IPS DF 6.9 (cell line): ENCODE measurements around the gene NUP62.

Source experiments
- DNase-seq: peaks from one replicate; pipeline ENCODE4 v3.0.0-alpha.2; 2013; ENCODE audit warnings: low read depth, low spot score
- H3K27ac ChIP-seq: one replicate; pipeline ENCODE4 v1.5.1; 2013; ENCODE audit warnings: low read length, control low read depth
- H3K27me3 ChIP-seq: 2 replicates; pipeline ENCODE4 v1.6.1; 2013; ENCODE audit warnings: mild to moderate bottlenecking, low read length; ENCODE audit not compliant: control insufficient read depth, insufficient read depth
- H3K36me3 ChIP-seq: 2 replicates; pipeline ENCODE4 v1.6.1; 2013; ENCODE audit warnings: low read length; ENCODE audit not compliant: control insufficient read depth, insufficient read depth
- H3K4me1 ChIP-seq: 2 replicates; pipeline ENCODE4 v1.6.1; 2013; ENCODE audit warnings: low read length; ENCODE audit not compliant: control insufficient read depth, insufficient read depth
- H3K4me3 ChIP-seq: 2 replicates; pipeline ENCODE4 v1.5.1; 2013; ENCODE audit warnings: mild to moderate bottlenecking, low read length
- H3K9me3 ChIP-seq: 2 replicates; pipeline ENCODE4 v1.6.1; 2013; ENCODE audit warnings: low read length, inconsistent platforms; ENCODE audit not compliant: control insufficient read depth, insufficient read depth
- WGBS: extraction: QIAGEN DNeasy Blood & Tissue Kit; methylation state at CpG from one replicate; pipeline ENCODE4 v1.1.7; 2013; ENCODE audit warnings: mixed read lengths, missing lambda C conversion rate; ENCODE audit not compliant: insufficient read length, insufficient coverage; 5-methylcytosine and 5-hydroxymethylcytosine counted together

The NUP62 gene

GRCh38 chr19:49916839-49917733 lies 12.2 kb downstream of the NUP62 start:
- H3K36me3 ChIP-seq: peaks cover 13% of the 10 kb centered on the region
- H3K27me3 ChIP-seq: no peaks in the 10 kb centered on the region
- no peak for DNase-seq
- H3K27ac ChIP-seq: no peak overlapping the region
- peaks cover 2% of the 10 kb centered on the region; the same call in 1 of the 2 replicates for H3K4me1 ChIP-seq
- no peak overlapping the region for H3K4me3 ChIP-seq
- no CpG with 5 or more reads among the region's 21 CpGs for WGBS
- H3K9me3 ChIP-seq: no peaks in the 10 kb centered on the region

DNA sequence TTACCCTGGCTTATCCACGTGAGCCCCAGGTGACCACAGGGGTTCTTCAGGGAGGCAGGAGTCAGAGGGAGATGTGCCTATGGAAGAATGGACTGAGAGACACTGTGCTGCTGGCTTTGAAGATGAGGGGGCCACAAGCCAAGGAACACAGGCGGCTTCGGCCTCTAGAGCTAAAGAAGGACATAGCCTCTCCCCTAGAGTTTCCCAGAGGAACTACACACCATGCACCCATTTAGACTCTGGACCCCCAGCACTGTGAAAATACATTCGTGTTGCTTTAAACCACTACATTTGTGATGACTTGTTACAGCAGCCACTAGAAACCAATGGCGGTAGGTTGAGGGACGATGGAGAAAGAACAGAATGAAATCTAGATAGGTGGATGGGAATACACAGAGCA lies 14.0 kb downstream of the NUP62 start:
- Histone ChIP-seq H3K4me1 (no peaks in the 10 kb centered on the region), H3K9me3 (no peaks in the 10 kb centered on the region), H3K36me3 (peaks cover 15% of the 10 kb centered on the region), H3K27ac (no peak overlapping the region), H3K27me3 (no peaks in the 10 kb centered on the region), H3K4me3 (no peak overlapping the region)
- DNase-seq: no peak
- no CpG with 5 or more reads among the region's 6 CpGs for WGBS

GRCh38 chr19:49913720-49914119 lies 15.6 kb downstream of the NUP62 start:
- Histone ChIP-seq H3K4me1 (no peaks in the 10 kb centered on the region), H3K27ac (no peak overlapping the region), H3K9me3 (no peaks in the 10 kb centered on the region), H3K27me3 (no peaks in the 10 kb centered on the region), H3K4me3 (no peak overlapping the region), H3K36me3 (peaks cover 22% of the 10 kb centered on the region)
- no peak for DNase-seq
- no CpG with 5 or more reads among the region's 10 CpGs for WGBS

GRCh38 chr19:49912965-49913685 lies 16.2 kb downstream of the NUP62 start:
- Histone ChIP-seq H3K27me3 (no peaks in the 10 kb centered on the region), H3K4me1 (no peaks in the 10 kb centered on the region), H3K36me3 (peaks cover 22% of the 10 kb centered on the region), H3K27ac (no peak overlapping the region), H3K4me3 (no peak overlapping the region), H3K9me3 (no peaks in the 10 kb centered on the region)
- WGBS: no CpG with 5 or more reads among the region's 21 CpGs
- DNase-seq: no peak

DNA sequence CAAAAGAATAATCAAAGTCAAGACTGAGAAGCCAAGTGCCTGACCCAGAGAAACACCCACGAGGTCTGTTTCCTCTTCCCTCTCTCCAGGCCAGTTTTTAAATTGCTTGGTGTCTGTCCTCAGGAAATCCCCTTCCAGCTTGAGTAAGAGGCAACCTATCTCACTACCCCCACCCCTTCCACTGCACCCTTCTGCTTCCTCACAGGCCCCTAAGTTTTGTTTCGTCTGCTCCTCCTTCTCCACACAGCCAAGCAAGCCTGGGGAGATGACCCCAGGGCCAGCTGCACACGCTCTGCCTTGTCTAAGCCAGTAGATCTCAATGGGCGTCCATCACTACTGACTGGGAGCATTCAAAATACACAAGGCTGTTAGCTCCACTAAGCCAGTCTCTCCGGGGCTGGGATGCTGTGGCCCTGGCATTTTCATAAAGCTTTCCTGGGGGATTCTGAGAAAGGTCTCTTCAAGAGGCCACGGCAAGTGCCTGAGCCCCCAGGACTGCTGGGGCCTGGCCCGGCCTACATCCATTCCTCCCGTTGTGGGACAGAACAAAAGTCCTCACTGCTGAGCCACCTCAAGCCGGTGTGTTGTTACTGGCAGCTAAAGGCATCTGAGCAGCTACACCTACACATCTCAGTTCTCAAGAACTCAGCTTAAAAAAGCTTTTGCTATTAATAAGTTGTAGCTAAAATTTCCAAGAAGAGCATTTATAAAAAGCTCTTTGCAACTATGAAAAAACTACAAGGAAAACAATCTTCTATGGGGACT lies 17.7 kb downstream of the NUP62 start:
- H3K27me3 ChIP-seq: no peaks in the 10 kb centered on the region
- no peak overlapping the region for H3K27ac ChIP-seq
- peaks cover 2% of the 10 kb centered on the region; the same call in 1 of the 2 replicates for H3K4me1 ChIP-seq
- peaks cover 27% of the 10 kb centered on the region for H3K36me3 ChIP-seq
- no peaks in the 10 kb centered on the region for H3K9me3 ChIP-seq
- DNase-seq: no peak
- no peak overlapping the region for H3K4me3 ChIP-seq
- WGBS: no CpG with 5 or more reads among the region's 9 CpGs

DNA sequence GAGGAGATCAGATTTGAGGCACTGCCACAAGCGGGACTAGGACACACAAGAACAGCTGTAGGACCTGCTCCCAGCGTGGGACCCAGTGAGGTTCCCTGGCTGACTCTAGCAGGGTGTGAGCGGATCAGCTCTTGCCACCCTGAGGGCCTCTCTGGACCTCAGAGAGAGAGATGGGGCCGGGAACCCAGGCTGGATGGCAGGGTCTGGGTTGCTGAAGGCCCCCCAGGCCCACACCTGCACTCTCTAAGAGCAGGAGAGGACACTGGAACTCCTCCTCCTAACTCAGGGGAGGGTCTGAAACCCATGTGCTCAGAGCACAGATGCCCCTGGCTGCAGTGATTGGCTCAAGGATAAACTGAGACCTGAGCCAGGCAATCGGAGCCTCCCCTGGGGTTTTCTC lies 19.1 kb downstream of the NUP62 start:
- no CpG with 5 or more reads among the region's 5 CpGs for WGBS
- Histone ChIP-seq H3K4me1 (peaks cover 2% of the 10 kb centered on the region; the same call in 1 of the 2 replicates), H3K27ac (no peak overlapping the region), H3K27me3 (no peaks in the 10 kb centered on the region), H3K9me3 (no peaks in the 10 kb centered on the region), H3K36me3 (peaks cover 19% of the 10 kb centered on the region), H3K4me3 (no peak overlapping the region)
- no peak for DNase-seq

- no peak overlapping the region for H3K4me3 ChIP-seq
- H3K4me1 ChIP-seq: peaks cover 2% of the 10 kb centered on the region; the same call in 1 of the 2 replicates
- H3K36me3 ChIP-seq: peaks cover 17% of the 10 kb centered on the region
- no peak overlapping the region for H3K27ac ChIP-seq
- no peaks in the 10 kb centered on the region for H3K9me3 ChIP-seq
- no peak for DNase-seq
- WGBS: no CpG with 5 or more reads among the region's 37 CpGs
- H3K27me3 ChIP-seq: no peaks in the 10 kb centered on the region
Observed at GRCh38 chr19:49908480-49909420, 20.6 kb downstream of the NUP62 start.

GRCh38 chr19:49907745-49908446 lies 21.4 kb downstream of the NUP62 start:
- H3K4me1 ChIP-seq: peaks cover 2% of the 10 kb centered on the region; the same call in 1 of the 2 replicates
- peaks cover 17% of the 10 kb centered on the region for H3K36me3 ChIP-seq
- WGBS: no CpG with 5 or more reads among the region's 23 CpGs
- H3K27me3 ChIP-seq: no peaks in the 10 kb centered on the region
- no peaks in the 10 kb centered on the region for H3K9me3 ChIP-seq
- no peak overlapping the region for H3K27ac ChIP-seq
- DNase-seq: no peak
- H3K4me3 ChIP-seq: no peak overlapping the region

DNA sequence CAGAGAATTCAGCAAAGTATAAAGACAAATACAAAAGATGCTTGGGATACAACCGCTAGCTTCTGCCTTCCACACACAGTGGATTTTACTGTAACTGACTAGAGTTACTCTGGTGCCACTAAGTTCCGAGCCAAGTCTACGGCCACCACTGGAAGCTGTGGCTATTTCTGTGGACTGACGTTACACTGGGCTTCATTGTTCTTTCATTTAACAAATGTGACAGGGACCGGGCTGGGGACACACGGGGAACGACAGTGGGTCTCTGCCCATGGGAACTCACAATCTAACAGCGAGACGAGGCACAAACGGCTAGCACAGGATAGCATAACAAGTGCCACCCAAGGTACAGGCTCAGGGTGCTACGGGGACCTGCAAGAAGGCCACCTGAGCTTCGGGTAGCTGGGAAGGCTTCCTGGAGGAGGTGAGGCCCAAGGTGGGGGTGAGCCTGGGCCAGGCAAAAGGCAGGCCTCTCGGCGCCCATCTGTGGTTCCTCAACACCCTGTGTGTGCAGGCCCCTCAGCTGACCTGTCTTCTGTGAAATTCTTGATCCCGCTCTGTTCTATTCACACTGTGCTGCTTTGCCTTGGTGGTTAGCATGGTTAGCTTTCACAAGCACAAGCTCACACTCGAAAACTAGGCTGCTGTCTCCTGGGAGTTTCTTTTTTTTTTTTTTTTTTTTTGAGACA lies 22.3 kb downstream of the NUP62 start:
- Histone ChIP-seq H3K27me3 (no peaks in the 10 kb centered on the region), H3K36me3 (peaks cover 17% of the 10 kb centered on the region), H3K4me1 (peaks cover 2% of the 10 kb centered on the region; the same call in 1 of the 2 replicates), H3K9me3 (no peaks in the 10 kb centered on the region), H3K4me3 (no peak overlapping the region), H3K27ac (no peak overlapping the region)
- WGBS: no CpG with 5 or more reads among the region's 16 CpGs
- no peak for DNase-seq
